ENCODE data around the gene TMEM119. TPM values are rescaled to one million over a fixed set of nuclear protein-coding genes. Genes with fewer than 3 reads are reported as not detected.

The TMEM119 gene
- total and polyA plus RNA-seq, 2 experiments from 2014 or later: 55.5 to 93.2 TPM

DNA sequence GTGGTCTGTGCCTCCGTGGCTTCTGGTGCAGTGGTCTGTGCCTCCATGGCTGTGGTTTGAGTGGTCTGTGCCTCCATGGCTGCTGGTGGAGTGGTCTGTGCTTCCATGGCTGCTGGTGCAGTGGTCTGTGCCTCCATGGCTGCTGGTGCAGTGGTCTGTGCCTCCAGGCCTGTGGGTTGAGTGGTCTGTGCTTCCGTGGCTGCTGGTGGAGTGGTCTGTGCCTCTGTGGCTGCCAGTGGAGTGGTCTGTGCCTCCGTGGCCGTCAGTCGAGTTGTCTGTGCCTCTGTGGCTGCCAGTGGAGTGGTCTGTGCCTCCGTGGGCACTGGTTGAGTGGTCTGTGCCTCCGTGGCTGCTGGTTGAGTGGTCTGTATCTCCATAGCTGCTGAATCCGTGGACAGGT is 25.7 kb upstream of the TMEM119 start:
- H3K9ac ChIP-seq: no peak overlapping the region
- no peaks in the 10 kb centered on the region for H4K20me1 ChIP-seq (ENCODE audit: insufficient read depth)
- H3K4me1 ChIP-seq (ENCODE audit: insufficient read depth): peaks cover 9% of the 10 kb centered on the region
- H3K27ac ChIP-seq: no peak overlapping the region
- no peaks in the 10 kb centered on the region for H3K9me2 ChIP-seq (ENCODE audit: insufficient read depth)
- no peaks in the 10 kb centered on the region for H3K9me3 ChIP-seq (ENCODE audit: low read depth)
- no peak overlapping the region for H2AFZ ChIP-seq
- no peak for TF ChIP-seq EZH2 (IDR thresholded peaks at IDR 0.05; ENCODE audit: insufficient read depth, poor library complexity, severe bottlenecking)
- TF ChIP-seq EZH2phosphoT487 (IDR thresholded peaks at IDR 0.05; ENCODE audit: insufficient read depth, low read depth): no peak
- no peaks in the 10 kb centered on the region for H3K79me2 ChIP-seq (ENCODE audit: insufficient read depth)
- H3F3A ChIP-seq (ENCODE audit: insufficient read depth): peaks cover 18% of the 10 kb centered on the region; the same call in 1 of the 2 replicates
- WGBS, 2 experiments (ENCODE audit: low coverage in 1 of 2, low lambda C conversion rate in 2 of 2, missing lambda C conversion rate in 2 of 2): 90 to 98% methylated on average over 8 of the region's 8 CpGs
- H3K36me3 ChIP-seq (ENCODE audit: low read depth): no peaks in the 10 kb centered on the region
- in situ Hi-C loops (cut with MboI): no loop called here
- DNase-seq: no peak
- H3K4me2 ChIP-seq (ENCODE audit: unreplicated experiment): no peak overlapping the region
- no peak overlapping the region for H3K4me3 ChIP-seq
- no peaks in the 10 kb centered on the region for H3K27me3 ChIP-seq (replicated peaks; ENCODE audit: insufficient read depth)

DNA sequence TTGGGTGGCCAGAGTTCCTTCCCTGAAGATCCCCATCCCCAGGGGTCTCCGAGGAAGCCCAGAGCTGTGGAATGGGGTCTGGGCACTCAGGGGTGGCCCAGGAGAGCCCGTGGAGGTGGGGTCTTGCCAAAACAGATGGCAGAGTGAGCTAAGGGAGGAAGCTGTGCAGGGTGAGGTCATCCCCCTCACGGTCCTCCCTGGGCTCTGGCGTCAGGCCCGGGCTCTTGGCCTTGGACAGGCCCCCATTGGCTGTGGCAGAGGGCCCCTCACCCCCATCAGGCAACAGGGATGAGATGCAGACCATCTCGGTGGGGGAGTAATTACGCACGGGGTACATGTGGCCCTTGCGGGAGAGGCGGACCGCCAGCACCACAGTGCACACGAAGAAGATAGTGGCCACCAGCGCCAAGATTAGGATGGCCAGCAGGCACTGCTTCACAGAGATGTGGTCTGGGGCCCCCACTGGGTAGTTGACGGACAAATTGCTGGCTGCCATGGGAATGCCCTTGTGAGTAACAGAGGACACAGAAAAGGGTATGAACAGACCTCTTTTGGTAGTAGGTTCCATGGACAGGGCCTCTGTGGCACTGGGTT is 25.1 kb upstream of the TMEM119 start:
- in situ Hi-C loops (cut with MboI): no loop called here
- H4K20me1 ChIP-seq (ENCODE audit: insufficient read depth): no peaks in the 10 kb centered on the region
- no peaks in the 10 kb centered on the region for H3K36me3 ChIP-seq (ENCODE audit: low read depth)
- H3F3A ChIP-seq (ENCODE audit: insufficient read depth): peaks cover 18% of the 10 kb centered on the region; the same call in 1 of the 2 replicates
- no peaks in the 10 kb centered on the region for H3K27me3 ChIP-seq (replicated peaks; ENCODE audit: insufficient read depth)
- no peak overlapping the region for H3K4me2 ChIP-seq (ENCODE audit: unreplicated experiment)
- WGBS, 2 experiments (ENCODE audit: low coverage in 1 of 2, low lambda C conversion rate in 2 of 2, missing lambda C conversion rate in 2 of 2): 57 to 60% methylated on average over 14 of the region's 14 CpGs
- no peak for DNase-seq
- no peak overlapping the region for H3K4me3 ChIP-seq
- no peak overlapping the region for H3K9ac ChIP-seq
- peaks cover 3% of the 10 kb centered on the region; the same call in 1 of the 2 replicates for H3K4me1 ChIP-seq (ENCODE audit: insufficient read depth)
- TF ChIP-seq EZH2 (IDR thresholded peaks at IDR 0.05; ENCODE audit: insufficient read depth, poor library complexity, severe bottlenecking) (no peak), EZH2phosphoT487 (IDR thresholded peaks at IDR 0.05; ENCODE audit: insufficient read depth, low read depth) (no peak)
- H3K9me3 ChIP-seq (ENCODE audit: low read depth): no peaks in the 10 kb centered on the region
- no peak overlapping the region for H2AFZ ChIP-seq
- H3K27ac ChIP-seq: no peak overlapping the region
- no peaks in the 10 kb centered on the region for H3K79me2 ChIP-seq (ENCODE audit: insufficient read depth)
- H3K9me2 ChIP-seq (ENCODE audit: insufficient read depth): no peaks in the 10 kb centered on the region

DNA sequence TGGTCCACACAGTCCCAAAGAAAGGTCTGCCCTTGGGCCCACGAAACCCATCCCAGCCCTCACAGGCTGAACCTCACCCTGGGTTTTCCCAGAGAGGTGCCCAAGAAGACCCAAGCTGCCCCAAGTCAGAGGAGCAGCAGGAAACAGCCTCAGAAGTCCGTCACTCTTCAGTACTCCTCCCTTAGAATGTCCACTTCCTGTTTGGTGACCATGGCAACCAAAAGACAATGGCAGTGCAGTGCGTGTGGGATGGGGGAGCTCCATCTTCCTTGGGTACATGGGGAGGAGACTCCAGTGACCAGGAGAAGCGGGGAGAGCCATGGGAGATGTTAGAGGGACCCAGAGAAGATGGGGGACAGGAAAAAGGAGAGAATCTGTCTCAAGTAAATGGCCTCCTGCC is 24.5 kb upstream of the TMEM119 start:
- Histone ChIP-seq H3K79me2 (ENCODE audit: insufficient read depth) (no peaks in the 10 kb centered on the region), H3K36me3 (ENCODE audit: low read depth) (no peaks in the 10 kb centered on the region), H3K4me2 (ENCODE audit: unreplicated experiment) (no peak overlapping the region), H3K27me3 (replicated peaks; ENCODE audit: insufficient read depth) (no peaks in the 10 kb centered on the region), H3K9me3 (ENCODE audit: low read depth) (no peaks in the 10 kb centered on the region), H3F3A (ENCODE audit: insufficient read depth) (peaks cover 23% of the 10 kb centered on the region; the same call in 1 of the 2 replicates), H2AFZ (no peak overlapping the region), H3K4me3 (no peak overlapping the region), H3K27ac (no peak overlapping the region), H4K20me1 (ENCODE audit: insufficient read depth) (no peaks in the 10 kb centered on the region), H3K9me2 (ENCODE audit: insufficient read depth) (no peaks in the 10 kb centered on the region), H3K4me1 (ENCODE audit: insufficient read depth) (peaks cover 3% of the 10 kb centered on the region; the same call in 1 of the 2 replicates), H3K9ac (no peak overlapping the region)
- WGBS, 2 experiments (ENCODE audit: low coverage in 1 of 2, low lambda C conversion rate in 2 of 2, missing lambda C conversion rate in 2 of 2): 73 to 76% methylated on average over 4 of the region's 4 CpGs
- DNase-seq: no peak
- in situ Hi-C loops (cut with MboI): no loop called here
- TF ChIP-seq EZH2phosphoT487 (IDR thresholded peaks at IDR 0.05; ENCODE audit: insufficient read depth, low read depth) (no peak), EZH2 (IDR thresholded peaks at IDR 0.05; ENCODE audit: insufficient read depth, poor library complexity, severe bottlenecking) (no peak)

DNA sequence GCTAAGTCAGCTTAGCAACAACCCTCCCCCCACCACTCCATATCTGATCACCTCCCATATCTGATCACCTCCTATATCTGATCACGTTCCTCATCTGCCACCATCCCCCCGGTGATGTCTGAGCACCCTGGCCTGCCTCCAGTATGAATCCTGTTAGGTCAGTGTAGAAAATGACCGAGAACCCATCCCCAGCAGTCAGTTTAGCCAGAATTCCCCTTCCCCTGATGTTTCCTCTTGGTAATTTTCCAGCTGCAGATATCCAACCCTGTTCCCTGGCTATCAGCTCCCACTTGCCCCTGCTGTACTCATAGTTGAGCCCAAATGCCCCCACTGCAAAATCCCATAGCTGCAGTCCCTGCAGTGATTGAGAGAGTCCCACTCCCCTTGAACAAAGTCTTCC is 23.3 kb upstream of the TMEM119 start:
- H4K20me1 ChIP-seq (ENCODE audit: insufficient read depth): no peaks in the 10 kb centered on the region
- H3K9me3 ChIP-seq (ENCODE audit: low read depth): no peaks in the 10 kb centered on the region
- peaks cover 11% of the 10 kb centered on the region; the same call in 1 of the 2 replicates for H3K4me1 ChIP-seq (ENCODE audit: insufficient read depth)
- H3K4me3 ChIP-seq: no peak overlapping the region
- in situ Hi-C loops (cut with MboI): no loop called here
- H3K9ac ChIP-seq: no peak overlapping the region
- H3K9me2 ChIP-seq (ENCODE audit: insufficient read depth): no peaks in the 10 kb centered on the region
- no peak for DNase-seq
- no peaks in the 10 kb centered on the region for H3K36me3 ChIP-seq (ENCODE audit: low read depth)
- no peaks in the 10 kb centered on the region for H3K79me2 ChIP-seq (ENCODE audit: insufficient read depth)
- H3K27ac ChIP-seq: no peak overlapping the region
- no peak overlapping the region for H2AFZ ChIP-seq
- whole genome bisulfite sequencing, 2 experiments (ENCODE audit: low coverage in 1 of 2, low lambda C conversion rate in 2 of 2, missing lambda C conversion rate in 2 of 2): 96 to 100% methylated on average over 3 of the region's 3 CpGs
- no peaks in the 10 kb centered on the region for H3K27me3 ChIP-seq (replicated peaks; ENCODE audit: insufficient read depth)
- no peak overlapping the region for H3K4me2 ChIP-seq (ENCODE audit: unreplicated experiment)
- H3F3A ChIP-seq (ENCODE audit: insufficient read depth): peaks cover 19% of the 10 kb centered on the region; the same call in 1 of the 2 replicates
- TF ChIP-seq EZH2 (IDR thresholded peaks at IDR 0.05; ENCODE audit: insufficient read depth, poor library complexity, severe bottlenecking) (no peak), EZH2phosphoT487 (IDR thresholded peaks at IDR 0.05; ENCODE audit: insufficient read depth, low read depth) (no peak)

All from GM23248 (cell line).